Upper lobe of left lung (tissue), 4 donors: Measurements from ENCODE around the gene PRKG1.

Source experiments
- CTCF ChIP-seq, 6 experiments: fragments of 450-650 bp in 4 of 6; fragments of 200-600 bp in 2 of 6; sonication (generic) in 2 of 6; IDR thresholded peaks; one replicate each; pipeline ENCODE4 v1.5.1; 2016 to 2019; ENCODE audit warnings: antibody characterized with exemption in 6 of 6
- EP300 ChIP-seq, 4 donors: sonication (generic); formaldehyde crosslinking; IDR thresholded peaks; one replicate each; pipeline ENCODE4 v1.5.1; 2017; ENCODE audit warnings: antibody characterized with exemption in 4 of 4, control low read depth in 2 of 4
- POLR2A ChIP-seq, 4 donors: fragments of 450-650 bp; IDR thresholded peaks; one replicate each; pipeline ENCODE4 v1.5.1; 2016 to 2017; ENCODE audit warnings: antibody characterized with exemption in 4 of 4, mild to moderate bottlenecking in 2 of 4
- POLR2AphosphoS5 ChIP-seq, 2 donors: sonication (generic); formaldehyde crosslinking; IDR thresholded peaks; one replicate each; pipeline ENCODE4 v1.5.1; 2017; ENCODE audit warnings: antibody characterized with exemption in 2 of 2

GRCh38 chr10:51384971-51385370 is 310.7 kb downstream of the PRKG1 start:
- TF ChIP-seq CTCF (IDR thresholded peaks at IDR 0.05) = no peak
- no peak for TF ChIP-seq EP300 (IDR thresholded peaks at IDR 0.05)
- no peak for TF ChIP-seq POLR2AphosphoS5 (IDR thresholded peaks at IDR 0.05)
- no peak for TF ChIP-seq POLR2A (IDR thresholded peaks at IDR 0.05)
